ENCODE results near the gene HASPIN. TPM values are rescaled to one million over a fixed set of nuclear protein-coding genes. Genes with fewer than 3 reads are reported as not detected.
A peak's percentile ranks its signal among the peaks of the same experiment; 100 is the strongest.
"Not testable (repeated sequence)": the region's sequence is repeated elsewhere in the genome, so short reads cannot be mapped to it uniquely, and the experiment has no call there.

Gene HASPIN
- total and polyA plus RNA-seq, 8 donors = 1.9 to 4.5 (median 2.6) TPM

DNA sequence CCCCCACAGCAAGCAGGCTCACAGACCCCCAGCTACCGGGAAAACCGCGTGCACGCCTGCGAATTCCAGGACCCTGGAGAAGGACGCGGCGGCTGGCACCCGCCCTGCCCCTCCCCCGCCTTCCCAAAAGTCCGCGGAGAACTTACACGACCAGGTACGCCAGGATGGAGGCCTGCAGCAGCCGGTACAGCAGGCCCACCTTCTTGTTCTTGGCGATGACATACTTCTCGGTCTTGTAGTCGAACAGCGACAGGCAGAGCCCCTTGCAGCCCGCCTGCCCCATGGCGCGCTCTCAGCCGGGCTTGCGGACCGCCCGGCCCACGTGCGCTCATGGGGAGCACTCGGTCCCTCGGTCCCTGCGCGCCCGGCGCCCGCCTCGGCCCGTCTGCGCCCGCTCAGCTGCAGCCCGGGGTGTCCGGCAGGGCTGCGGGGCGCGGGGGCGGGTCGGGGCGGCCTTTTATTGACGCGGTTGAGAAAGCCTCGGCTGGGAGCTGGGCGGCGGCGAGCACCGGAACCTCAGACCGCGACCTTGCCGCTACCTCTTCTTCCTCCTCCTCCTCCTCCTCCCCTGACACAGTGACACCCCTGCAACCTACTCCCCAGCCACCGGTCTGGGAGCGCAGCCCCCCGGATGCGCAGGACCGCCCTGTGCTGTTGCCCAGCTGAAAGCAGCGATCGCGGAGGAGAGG, 27.8 kb upstream of the HASPIN start, which contains the start of gene P2RX5:
Gene P2RX5 (minus strand): TSS at position 433 of the 689 bp plus-strand sequence. CDS start 150 bp downstream, at position 283.
- H3K4me1 ChIP-seq = peaks cover 4 to 18% of the 10 kb centered on the region in 2 donors
- no peak within 1 kb of the TSS for H3K27ac ChIP-seq
- DNase-seq (peak in 2 of 4 donors; percentile 15 to 88), ATAC-seq (peak; percentile 68)
- peak within 1 kb of the TSS; percentile 35 to 51 for H3K4me3 ChIP-seq
- H3K27me3 ChIP-seq = peaks cover 30 to 71% of the 10 kb centered on the region in 2 donors
- TF ChIP-seq CTCF (IDR thresholded peaks at IDR 0.05) = no peak
- no peaks in the 10 kb centered on the region for H3K36me3 ChIP-seq
- intact Hi-C loops (cut with DNase I) = no loop called here
- peaks cover 0 to 1% of the 10 kb centered on the region in 2 donors for H3K9me3 ChIP-seq

- H3K4me1 ChIP-seq = peaks cover 4 to 18% of the 10 kb centered on the region in 2 donors
- peaks cover 30 to 59% of the 10 kb centered on the region in 2 donors for H3K27me3 ChIP-seq
- DNase-seq (no peak), ATAC-seq (no peak)
- H3K4me3 ChIP-seq = no peak overlapping the region
- TF ChIP-seq CTCF (IDR thresholded peaks at IDR 0.05) = no peak
- H3K36me3 ChIP-seq = no peaks in the 10 kb centered on the region
- H3K9me3 ChIP-seq = peaks cover 0 to 1% of the 10 kb centered on the region in 2 donors
- intact Hi-C loops (cut with DNase I) = no loop called here
- no peak overlapping the region for H3K27ac ChIP-seq
These were observed 26.6 kb upstream of the HASPIN start for GRCh38 chr17:3697103-3697476.

DNA sequence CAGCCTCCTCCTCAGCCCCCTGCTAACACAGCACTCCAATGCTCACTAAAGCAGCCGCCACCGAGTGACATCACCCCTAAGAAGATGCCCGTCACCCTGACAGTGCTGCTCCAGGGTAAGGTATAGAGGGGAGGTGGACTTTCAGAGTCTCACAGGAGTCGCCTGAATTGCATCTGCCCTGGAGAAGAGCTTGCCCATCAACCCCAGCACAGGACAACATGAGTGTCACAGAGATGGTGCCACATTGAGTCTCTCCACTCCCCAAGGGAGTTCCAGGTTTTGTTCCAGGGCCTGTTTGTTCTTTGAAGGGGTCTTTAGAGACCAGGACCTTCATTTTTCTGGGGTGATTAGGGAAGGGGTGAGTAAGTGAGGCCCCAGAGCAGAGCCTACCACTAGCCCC, 25.6 kb upstream of the HASPIN start:
- no peak for DNase-seq
- H3K4me1 ChIP-seq = peaks cover 4 to 18% of the 10 kb centered on the region in 2 donors
- H3K4me3 ChIP-seq = no peak overlapping the region
- no peak for TF ChIP-seq CTCF (IDR thresholded peaks at IDR 0.05)
- peaks cover 0 to 1% of the 10 kb centered on the region in 2 donors for H3K9me3 ChIP-seq
- no peaks in the 10 kb centered on the region for H3K36me3 ChIP-seq
- intact Hi-C loops (cut with DNase I) = no loop called here
- peaks cover 30 to 50% of the 10 kb centered on the region in 2 donors for H3K27me3 ChIP-seq
- no peak for ATAC-seq
- no peak overlapping the region for H3K27ac ChIP-seq

GRCh38 chr17:3699951-3700350, 23.8 kb upstream of the HASPIN start:
- Histone ChIP-seq H3K4me3 (no peak overlapping the region), H3K27me3 (peaks cover 23 to 32% of the 10 kb centered on the region in 2 donors), H3K9me3 (peaks cover 0 to 1% of the 10 kb centered on the region in 2 donors), H3K27ac (no peak overlapping the region), H3K4me1 (peaks cover 4 to 14% of the 10 kb centered on the region in 2 donors), H3K36me3 (no peaks in the 10 kb centered on the region)
- TF ChIP-seq CTCF (IDR thresholded peaks at IDR 0.05) = no peak
- intact Hi-C loops (cut with DNase I) = no loop called here
- DNase-seq (no peak), ATAC-seq (no peak)

GRCh38 chr17:3702041-3702539, 21.6 kb upstream of the HASPIN start:
- H3K9me3 ChIP-seq; H3K36me3 ChIP-seq; H3K27ac ChIP-seq; ATAC-seq; H3K4me1 ChIP-seq; DNase-seq; intact Hi-C loops (cut with DNase I); H3K4me3 ChIP-seq: not testable (repeated sequence)
- H3K27me3 ChIP-seq = peaks cover 2 to 11% of the 10 kb centered on the region in 2 donors
